Ishikawa (cell line): ENCODE results near the gene RHOBTB3.

Experiments
- CEBPB ChIP-seq: IDR thresholded peaks from 2 replicates; pipeline ENCODE4 v1.6.1; 2012
- CREB1 ChIP-seq: IDR thresholded peaks from 2 replicates; pipeline ENCODE4 v1.6.1; 2012; ENCODE audit warnings: low read depth
- EGR1 ChIP-seq: IDR thresholded peaks from 2 replicates; pipeline ENCODE4 v1.6.1; 2012
- EP300 ChIP-seq: IDR thresholded peaks from 2 replicates; pipeline ENCODE4 v1.6.1; 2012; ENCODE audit warnings: borderline replicate concordance
- FOXM1 ChIP-seq: IDR thresholded peaks from 2 replicates; pipeline ENCODE4 v1.6.1; 2012; ENCODE audit warnings: low read depth, borderline replicate concordance
- NFIC ChIP-seq: IDR thresholded peaks from 2 replicates; pipeline ENCODE4 v1.6.1; 2012
- RAD21 ChIP-seq: IDR thresholded peaks from 2 replicates; pipeline ENCODE4 v1.6.1; 2012; ENCODE audit warnings: low read depth
- TAF1 ChIP-seq: IDR thresholded peaks from 2 replicates; pipeline ENCODE4 v1.6.1; 2012; ENCODE audit warnings: low read depth, mild to moderate bottlenecking
- TCF12 ChIP-seq: IDR thresholded peaks from 2 replicates; pipeline ENCODE4 v1.6.1; 2012; ENCODE audit warnings: low read depth
- TEAD4 ChIP-seq: IDR thresholded peaks from 2 replicates; pipeline ENCODE4 v1.6.1; 2012
- YY1 ChIP-seq: IDR thresholded peaks from 2 replicates; pipeline ENCODE4 v1.6.1; 2012; ENCODE audit warnings: low read depth
- ZBTB7A ChIP-seq: IDR thresholded peaks from 2 replicates; pipeline ENCODE4 v1.6.1; 2012; ENCODE audit warnings: low read depth
- TF ChIP-seq, protein P1 (sequence below): IDR thresholded peaks from 2 replicates; pipeline ENCODE4 v1.6.1; 2012
- TF ChIP-seq, protein P2 (sequence below): IDR thresholded peaks from 2 replicates; pipeline ENCODE4 v1.6.1; 2012; ENCODE audit warnings: low read depth, mild to moderate bottlenecking
- TF ChIP-seq, protein P3 (sequence below): IDR thresholded peaks from 2 replicates; pipeline ENCODE4 v1.6.1; 2012

RHOBTB3 gene

DNA sequence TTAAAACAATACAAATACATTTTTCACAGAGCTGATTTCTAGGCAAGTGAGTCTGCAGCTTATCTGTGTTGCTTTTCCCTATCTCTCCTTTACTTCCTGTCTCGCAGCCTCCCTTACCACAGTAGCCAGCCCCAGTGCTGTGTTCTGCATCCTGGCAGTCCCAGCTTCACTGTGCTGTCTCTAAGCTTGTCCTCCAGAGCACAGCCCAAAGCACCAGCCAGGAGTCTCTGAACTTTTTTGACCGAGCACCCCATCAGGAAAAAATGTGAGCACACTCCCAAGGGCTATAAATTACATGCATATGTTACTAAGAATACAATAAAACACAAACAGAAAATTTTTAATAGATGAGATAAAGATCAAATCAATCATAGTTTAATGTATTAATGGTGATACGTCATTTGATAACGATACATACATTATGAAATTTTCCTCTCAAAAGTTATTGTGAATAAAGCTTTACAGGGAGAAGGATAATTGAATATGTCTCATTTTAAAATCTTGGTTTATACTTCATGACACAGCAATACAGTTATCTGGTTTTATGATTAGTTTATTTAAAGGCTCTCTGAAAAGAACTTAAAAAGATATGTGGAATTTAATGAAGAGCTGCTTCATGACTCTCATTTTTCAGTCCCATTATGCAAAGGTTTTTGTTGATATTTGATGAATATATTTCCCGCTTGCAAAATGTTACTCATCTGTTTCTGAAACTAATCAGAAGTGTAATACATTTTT is 7.3 kb upstream of the RHOBTB3 start:
- no peak for TF ChIP-seq EP300
- TF ChIP-seq, protein P1, sequence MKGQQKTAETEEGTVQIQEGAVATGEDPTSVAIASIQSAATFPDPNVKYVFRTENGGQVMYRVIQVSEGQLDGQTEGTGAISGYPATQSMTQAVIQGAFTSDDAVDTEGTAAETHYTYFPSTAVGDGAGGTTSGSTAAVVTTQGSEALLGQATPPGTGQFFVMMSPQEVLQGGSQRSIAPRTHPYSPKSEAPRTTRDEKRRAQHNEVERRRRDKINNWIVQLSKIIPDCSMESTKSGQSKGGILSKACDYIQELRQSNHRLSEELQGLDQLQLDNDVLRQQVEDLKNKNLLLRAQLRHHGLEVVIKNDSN, result no peak
- no peak for TF ChIP-seq YY1
- TF ChIP-seq FOXM1, result no peak
- TF ChIP-seq RAD21, result no peak
- TF ChIP-seq ZBTB7A, result no peak
- TF ChIP-seq TCF12, result no peak
- no peak for TF ChIP-seq EGR1
- no peak for TF ChIP-seq TEAD4
- TF ChIP-seq, protein P2, sequence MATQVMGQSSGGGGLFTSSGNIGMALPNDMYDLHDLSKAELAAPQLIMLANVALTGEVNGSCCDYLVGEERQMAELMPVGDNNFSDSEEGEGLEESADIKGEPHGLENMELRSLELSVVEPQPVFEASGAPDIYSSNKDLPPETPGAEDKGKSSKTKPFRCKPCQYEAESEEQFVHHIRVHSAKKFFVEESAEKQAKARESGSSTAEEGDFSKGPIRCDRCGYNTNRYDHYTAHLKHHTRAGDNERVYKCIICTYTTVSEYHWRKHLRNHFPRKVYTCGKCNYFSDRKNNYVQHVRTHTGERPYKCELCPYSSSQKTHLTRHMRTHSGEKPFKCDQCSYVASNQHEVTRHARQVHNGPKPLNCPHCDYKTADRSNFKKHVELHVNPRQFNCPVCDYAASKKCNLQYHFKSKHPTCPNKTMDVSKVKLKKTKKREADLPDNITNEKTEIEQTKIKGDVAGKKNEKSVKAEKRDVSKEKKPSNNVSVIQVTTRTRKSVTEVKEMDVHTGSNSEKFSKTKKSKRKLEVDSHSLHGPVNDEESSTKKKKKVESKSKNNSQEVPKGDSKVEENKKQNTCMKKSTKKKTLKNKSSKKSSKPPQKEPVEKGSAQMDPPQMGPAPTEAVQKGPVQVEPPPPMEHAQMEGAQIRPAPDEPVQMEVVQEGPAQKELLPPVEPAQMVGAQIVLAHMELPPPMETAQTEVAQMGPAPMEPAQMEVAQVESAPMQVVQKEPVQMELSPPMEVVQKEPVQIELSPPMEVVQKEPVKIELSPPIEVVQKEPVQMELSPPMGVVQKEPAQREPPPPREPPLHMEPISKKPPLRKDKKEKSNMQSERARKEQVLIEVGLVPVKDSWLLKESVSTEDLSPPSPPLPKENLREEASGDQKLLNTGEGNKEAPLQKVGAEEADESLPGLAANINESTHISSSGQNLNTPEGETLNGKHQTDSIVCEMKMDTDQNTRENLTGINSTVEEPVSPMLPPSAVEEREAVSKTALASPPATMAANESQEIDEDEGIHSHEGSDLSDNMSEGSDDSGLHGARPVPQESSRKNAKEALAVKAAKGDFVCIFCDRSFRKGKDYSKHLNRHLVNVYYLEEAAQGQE, result no peak
- no peak for TF ChIP-seq CREB1
- no peak for TF ChIP-seq TAF1
- TF ChIP-seq NFIC, result no peak
- TF ChIP-seq CEBPB, result no peak
- TF ChIP-seq, protein P3, sequence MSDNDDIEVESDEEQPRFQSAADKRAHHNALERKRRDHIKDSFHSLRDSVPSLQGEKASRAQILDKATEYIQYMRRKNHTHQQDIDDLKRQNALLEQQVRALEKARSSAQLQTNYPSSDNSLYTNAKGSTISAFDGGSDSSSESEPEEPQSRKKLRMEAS, result no peak

DNA sequence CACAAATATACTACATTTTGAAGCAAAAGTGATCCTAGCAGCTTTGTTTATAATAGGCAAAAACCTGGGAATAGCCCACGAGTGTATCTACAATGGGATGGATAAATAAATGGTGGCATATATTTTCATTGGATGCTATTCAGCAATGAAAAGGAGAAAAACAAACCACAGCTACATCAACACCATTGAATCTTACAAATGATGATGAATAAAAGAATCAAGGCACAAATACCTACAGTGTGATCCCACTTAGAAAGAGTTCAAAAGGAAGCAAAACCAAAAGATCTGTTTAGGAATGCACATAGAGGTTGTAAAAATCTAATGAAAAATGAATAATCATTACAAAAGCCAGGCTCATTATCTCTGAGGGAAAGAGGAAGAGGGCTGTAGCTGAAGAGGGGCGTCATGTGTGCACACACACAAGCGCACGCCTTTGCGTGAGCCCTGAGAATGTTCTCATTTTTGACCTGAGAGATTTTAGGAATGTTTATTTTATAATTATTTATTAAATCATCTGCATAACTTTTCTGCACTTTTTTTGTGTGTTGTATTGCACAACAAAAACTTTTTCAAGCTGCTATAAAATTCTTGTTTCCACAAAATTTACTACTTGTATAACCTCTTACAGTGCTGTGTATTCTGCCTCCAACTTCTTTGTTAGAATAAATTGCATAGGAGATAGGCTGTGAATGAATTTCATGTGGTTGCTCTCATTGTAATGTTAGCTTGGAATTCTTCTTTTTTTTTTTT is 5.9 kb upstream of the RHOBTB3 start:
- TF ChIP-seq, protein P1, result no peak
- no peak for TF ChIP-seq FOXM1
- TF ChIP-seq NFIC, result no peak
- no peak for TF ChIP-seq CREB1
- TF ChIP-seq TEAD4, result no peak
- TF ChIP-seq TAF1, result no peak
- TF ChIP-seq TCF12, result no peak
- TF ChIP-seq CEBPB, result no peak
- TF ChIP-seq, protein P3, result no peak
- no peak for TF ChIP-seq EGR1
- TF ChIP-seq RAD21, result no peak
- no peak for TF ChIP-seq YY1
- TF ChIP-seq, protein P2, result no peak
- TF ChIP-seq ZBTB7A, result no peak

DNA sequence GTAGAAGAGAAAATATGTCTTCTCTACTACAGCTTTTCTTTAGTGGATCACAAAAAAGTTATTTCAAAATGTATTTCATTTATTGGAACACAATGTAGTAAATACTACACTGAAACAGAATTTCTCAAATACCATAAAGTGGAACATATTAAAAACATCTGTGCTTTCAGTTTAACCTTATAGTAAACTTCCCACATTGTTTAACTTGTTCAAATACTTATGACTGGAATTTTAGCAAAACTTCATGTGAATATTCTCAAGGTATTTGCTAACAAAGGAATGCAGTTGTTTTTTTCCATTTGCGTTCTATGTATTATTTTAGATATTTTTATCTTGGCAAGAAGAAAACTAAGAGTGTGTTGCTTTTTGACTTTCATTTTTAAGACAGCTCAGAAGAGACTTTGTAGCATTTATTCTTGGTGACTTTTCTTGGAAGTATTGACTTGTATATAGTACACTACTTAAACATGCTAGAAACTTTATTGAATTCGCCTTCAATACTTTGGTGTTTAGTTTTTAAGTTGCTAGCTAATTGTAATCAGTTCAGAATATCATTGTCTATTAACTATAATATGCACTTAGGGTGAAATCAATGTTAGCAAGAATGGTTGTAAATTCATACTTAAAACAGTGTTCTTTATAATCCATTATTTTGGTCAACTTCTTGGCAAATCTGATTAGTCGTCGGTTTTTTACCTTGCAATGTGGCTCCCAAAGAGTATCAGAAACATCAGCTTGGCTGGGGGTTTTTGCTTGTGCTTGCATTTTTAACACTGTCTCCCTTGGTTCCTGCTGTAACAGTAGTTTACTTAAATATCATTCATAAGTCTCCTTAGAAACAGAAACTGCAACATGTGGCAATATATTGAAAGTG is 5.0 kb upstream of the RHOBTB3 start:
- no peak for TF ChIP-seq ZBTB7A
- no peak for TF ChIP-seq FOXM1
- TF ChIP-seq, protein P2, result no peak
- TF ChIP-seq, protein P3, result no peak
- TF ChIP-seq EGR1, result no peak
- TF ChIP-seq TEAD4, result no peak
- TF ChIP-seq TCF12, result no peak
- TF ChIP-seq CEBPB, result no peak
- no peak for TF ChIP-seq CREB1
- TF ChIP-seq, protein P1, result no peak
- no peak for TF ChIP-seq YY1
- no peak for TF ChIP-seq NFIC
- TF ChIP-seq TAF1, result no peak
